B cell (primary cell): ENCODE results near the gene MYH11. TPM values are rescaled to one million over a fixed set of nuclear protein-coding genes. Genes with fewer than 3 reads are reported as not detected.

Experiments used
- ATAC-seq: fragments of 200-7000 bp; cut with Tn5 transposase; one replicate; pipeline ENCODE4 v1.10.0; 2021; ENCODE audit warnings: low read depth, mild to moderate bottlenecking, moderate number of reproducible peaks, moderate library complexity
- CTCF ChIA-PET: fragments of 350-600 bp; sonication (Branson Sonifier 250); formaldehyde crosslinking; loops from one replicate; lab custom pipeline; 2021; ENCODE audit warnings: antibody characterized with exemption, inconsistent platforms; lab: Charles Lee
- POLR2A ChIA-PET: fragments of 350-600 bp; sonication (Branson Sonifier 250); formaldehyde crosslinking; loops from one replicate; lab custom pipeline; 2021; ENCODE audit warnings: antibody characterized with exemption; lab: Charles Lee
- DNase-seq: peaks from one replicate; pipeline ENCODE4 v3.0.0; 2013
- H2AFZ ChIP-seq: 2 replicates; pipeline ENCODE4 v1.6.1; 2012; ENCODE audit warnings: mild to moderate bottlenecking, low read depth, low read length; ENCODE audit not compliant: insufficient read depth, poor library complexity, severe bottlenecking
- H3K27ac ChIP-seq, 2 donors: 1 replicate in 1 of 2; 2 replicates in 1 of 2; pipeline ENCODE4 v1.5.1; 2012 to 2013; ENCODE audit warnings: low read length in 2 of 2, mild to moderate bottlenecking in 2 of 2, moderate library complexity in 1 of 2
- H3K27me3 ChIP-seq, 4 experiments: fragments of 200-600 bp in 1 of 4; sonication (generic) in 1 of 4; replicated peaks in 1 of 4; 1 replicate in 2 of 4; 2 replicates in 2 of 4; pipeline versions ENCODE4 v1.6.1 to v1.7.0; 2013 to 2016; ENCODE audit warnings: low read length in 3 of 4, mild to moderate bottlenecking in 2 of 4, mixed read lengths in 1 of 4, moderate library complexity in 1 of 4; ENCODE audit not compliant: insufficient read depth in 4 of 4, control insufficient read depth in 3 of 4; ENCODE audit errors: control extremely low read depth in 1 of 4
- H3K36me3 ChIP-seq, 2 experiments: replicated peaks in 1 of 2; 1 replicate in 1 of 2; 2 replicates in 1 of 2; pipeline versions ENCODE4 v1.6.1 to v1.7.1; 2013; ENCODE audit warnings: low read length in 1 of 2; ENCODE audit not compliant: insufficient read depth in 2 of 2, control insufficient read depth in 1 of 2; ENCODE audit errors: control extremely low read depth in 1 of 2, extremely low read depth in 1 of 2
- H3K4me1 ChIP-seq, 2 donors: fragments of 200-600 bp in 1 of 2; sonication (generic) in 1 of 2; 1 replicate in 1 of 2; 2 replicates in 1 of 2; pipeline versions ENCODE4 v1.5.1 to v1.6.1; 2013 to 2017; ENCODE audit warnings: low read length in 2 of 2; ENCODE audit not compliant: control insufficient read depth in 2 of 2, insufficient read depth in 2 of 2
- H3K4me2 ChIP-seq: replicated peaks from 2 replicates; pipeline ENCODE3; 2012; ENCODE audit warnings: mild to moderate bottlenecking, low read depth, low read length; ENCODE audit not compliant: poor library complexity, severe bottlenecking
- H3K4me3 ChIP-seq, 5 experiments: fragments of 200-600 bp in 1 of 5; sonication (generic) in 1 of 5; 1 replicate in 3 of 5; 2 replicates in 2 of 5; pipeline versions ENCODE4 v1.5.1 to v1.7.0; 2011 to 2016; ENCODE audit warnings: low read length in 4 of 5, mild to moderate bottlenecking in 4 of 5, low read depth in 2 of 5, control low read depth in 1 of 5, moderate library complexity in 1 of 5; ENCODE audit not compliant: insufficient read depth in 1 of 5; ENCODE audit errors: control extremely low read depth in 1 of 5, extremely low read depth in 1 of 5
- H3K79me2 ChIP-seq: fragments of 200-600 bp; sonication (generic); one replicate; pipeline ENCODE4 v1.6.0; 2016; ENCODE audit warnings: low read length; ENCODE audit not compliant: control insufficient read depth, insufficient read depth
- H3K9ac ChIP-seq: fragments of 200-600 bp; sonication (generic); 2 replicates; pipeline ENCODE4 v1.6.1; 2017; ENCODE audit warnings: mild to moderate bottlenecking, low read length, moderate library complexity
- H3K9me3 ChIP-seq, 3 donors: one replicate each; pipeline versions ENCODE4 v1.6.1 to v1.7.1; 2013; ENCODE audit warnings: low read length in 2 of 3; ENCODE audit not compliant: control insufficient read depth in 2 of 3, insufficient read depth in 1 of 3; ENCODE audit errors: control extremely low read depth in 1 of 3
- H4K20me1 ChIP-seq: 2 replicates; pipeline ENCODE4 v1.6.0; 2012; ENCODE audit warnings: mild to moderate bottlenecking, low read length; ENCODE audit not compliant: insufficient read depth, control insufficient read depth, poor library complexity, severe bottlenecking
- H3K27ac Mint-ChIP-seq: one replicate; pipeline ENCODE4 v1.8.0; 2021; ENCODE audit warnings: mixed read lengths
- H3K27me3 Mint-ChIP-seq: one replicate; pipeline ENCODE4 v1.8.0; 2021; ENCODE audit warnings: mixed read lengths
- H3K4me1 Mint-ChIP-seq: one replicate; pipeline ENCODE4 v1.8.0; 2021; ENCODE audit warnings: mixed read lengths
- H3K4me3 Mint-ChIP-seq: one replicate; pipeline ENCODE4 v1.8.0; 2021; ENCODE audit warnings: mixed read lengths
- H3K9me3 Mint-ChIP-seq: one replicate; pipeline ENCODE4 v1.8.0; 2022; ENCODE audit warnings: mixed read lengths; ENCODE audit not compliant: insufficient read depth
- CTCF ChIP-seq: fragments of 200-600 bp; IDR thresholded peaks from one replicate; pipeline ENCODE4 v1.8.0; 2022; ENCODE audit warnings: antibody characterized with exemption, mild to moderate bottlenecking
- EZH2 ChIP-seq: IDR thresholded peaks from 2 replicates; pipeline ENCODE4 v1.6.1; 2012; ENCODE audit warnings: borderline replicate concordance, low read depth, mild to moderate bottlenecking, moderate library complexity, low read length; ENCODE audit not compliant: insufficient read depth, poor library complexity, severe bottlenecking
- WGBS: methylation state at CpG from one replicate; pipeline ENCODE4 v1.1.5; 2013; ENCODE audit warnings: missing lambda C conversion rate; ENCODE audit not compliant: insufficient coverage; 5-methylcytosine and 5-hydroxymethylcytosine counted together
- intact Hi-C: fragments of 100-400 bp; cut with micrococcal nuclease; formaldehyde crosslinking; loops from one replicate; pipeline ENCODE4 v1.10.0; 2022
- polyA plus RNA-seq: library from polyadenylated mRNA; depleted of rRNA; stranded (reverse); fragments of >200 nt; gene quantifications from 2 replicates; pipeline ENCODE4 v1.2.3, GENCODE V29; 2012
- total RNA-seq, 2 donors: library from RNA; stranded (reverse); fragments of 120-200 nt in 1 of 2; gene quantifications; 1 replicate in 1 of 2; 2 replicates in 1 of 2; pipeline versions ENCODE4 v1.2.3 to v1.2.4, GENCODE V29; 2013 to 2022

MYH11 gene
- total and polyA plus RNA-seq, 2 donors (not counting 1 experiment from before 2014, with no cell fraction given): 0.05 to 0.16 TPM

DNA sequence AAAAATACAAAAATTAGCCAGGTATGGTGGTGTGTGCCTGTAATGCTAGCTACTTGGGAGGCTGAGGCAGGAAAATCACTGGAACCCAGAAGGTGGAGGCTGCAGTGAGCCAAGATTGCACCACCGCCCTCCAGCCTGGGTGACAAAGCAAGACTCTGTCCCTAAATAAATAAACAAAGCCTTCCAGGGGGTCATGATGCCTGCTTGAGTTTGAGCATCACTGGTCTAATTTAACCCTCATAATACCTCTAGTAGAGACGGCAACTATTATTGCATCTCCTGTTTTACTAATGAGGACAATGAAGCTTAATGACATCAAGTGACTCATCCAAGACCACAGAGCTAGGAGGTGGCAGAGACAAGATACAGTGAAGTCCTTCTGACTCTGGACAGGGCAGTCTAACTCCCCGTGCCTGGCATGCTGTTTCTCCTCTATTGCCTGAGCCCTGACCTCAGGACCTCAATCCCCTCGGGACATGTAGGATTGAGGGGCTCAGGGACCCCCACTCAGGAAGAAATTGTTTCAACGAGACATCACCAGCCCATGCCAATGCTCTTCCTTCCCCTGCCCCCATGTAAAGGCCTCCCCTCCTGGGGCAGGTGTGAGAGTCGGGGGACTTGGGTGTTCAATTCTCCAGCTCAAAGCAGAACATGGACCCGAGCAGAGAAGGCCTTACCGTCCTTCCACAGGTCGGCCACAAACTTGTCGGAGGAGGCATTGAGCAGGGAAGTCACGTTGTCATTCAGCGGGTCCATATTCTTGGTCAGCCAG lies 103.9 kb downstream of the MYH11 start:
- WGBS: 92% methylated on average over 9 of the region's 12 CpGs
- Histone ChIP-seq H3K4me3 (no peak overlapping the region), H3K4me2 (no peak overlapping the region), H4K20me1 (no peaks in the 10 kb centered on the region), H3K27ac (no peak overlapping the region), H2AFZ (no peak overlapping the region), H3K79me2 (no peaks in the 10 kb centered on the region), H3K27me3 (peaks cover 0 to 3% (median 0%) of the 10 kb centered on the region in 4 experiments), H3K9me3 (peaks cover 0 to 14% (median 0%) of the 10 kb centered on the region in 3 donors), H3K9ac (no peak overlapping the region), H3K4me1 (peaks cover 0 to 3% of the 10 kb centered on the region in 2 donors), H3K36me3 (peaks cover 0 to 4% of the 10 kb centered on the region in 2 experiments)
- ATAC-seq: no peak
- DNase-seq: no peak
- Mint-ChIP-seq H3K27me3 (peaks cover 4% of the 10 kb centered on the region), H3K4me3 (no peak overlapping the region), H3K9me3 (no peaks in the 10 kb centered on the region), H3K4me1 (peaks cover 7% of the 10 kb centered on the region), H3K27ac (no peak overlapping the region)
- no peak for TF ChIP-seq CTCF
- no peak for TF ChIP-seq EZH2
- ChIA-PET CTCF (no interaction called here), POLR2A (no interaction called here)
- intact Hi-C loops: no loop called here

GRCh38 chr16:15751940-15752339 lies 104.9 kb downstream of the MYH11 start:
- no peaks in the 10 kb centered on the region for H3K79me2 ChIP-seq
- H3K27me3 ChIP-seq: no peaks in the 10 kb centered on the region
- H3K27ac Mint-ChIP-seq: no peak overlapping the region
- peaks cover 0 to 3% of the 10 kb centered on the region in 2 donors for H3K4me1 ChIP-seq
- H3K9me3 Mint-ChIP-seq: no peaks in the 10 kb centered on the region
- no peak overlapping the region for H3K9ac ChIP-seq
- peaks cover 0 to 10% (median 0%) of the 10 kb centered on the region in 3 donors for H3K9me3 ChIP-seq
- no peak overlapping the region for H3K4me2 ChIP-seq
- H2AFZ ChIP-seq: no peak overlapping the region
- H4K20me1 ChIP-seq: no peaks in the 10 kb centered on the region
- TF ChIP-seq EZH2 (no peak), CTCF (no peak)
- H3K4me3 Mint-ChIP-seq: no peak overlapping the region
- 87% methylated on average over 6 of the region's 7 CpGs for WGBS
- no peak overlapping the region for H3K27ac ChIP-seq
- no peak for ATAC-seq
- ChIA-PET POLR2A (no interaction called here), CTCF (no interaction called here)
- intact Hi-C loops: no loop called here
- peaks cover 4% of the 10 kb centered on the region for H3K27me3 Mint-ChIP-seq
- H3K4me3 ChIP-seq: no peak overlapping the region
- H3K4me1 Mint-ChIP-seq: peaks cover 7% of the 10 kb centered on the region
- peaks cover 0 to 7% of the 10 kb centered on the region in 2 experiments for H3K36me3 ChIP-seq
- DNase-seq: no peak
